Panc1 (cell line): ENCODE results near the gene VPS50.

Experiments
- CTCF ChIP-seq: fragments of 450-650 bp; IDR thresholded peaks from 2 replicates; pipeline ENCODE4 v1.5.1; 2017; ENCODE audit warnings: mild to moderate bottlenecking
- POLR2AphosphoS5 ChIP-seq: IDR thresholded peaks from 2 replicates; pipeline ENCODE4 v1.6.1; 2012; ENCODE audit warnings: mild to moderate bottlenecking, low read depth, low read length, moderate library complexity

- TF ChIP-seq CTCF (no peak), POLR2AphosphoS5 (no peak)
Measured at GRCh38 chr7:93298206-93298605, 66.0 kb downstream of the VPS50 start.
